ENCODE data around the gene NAIF1.
"Not testable (repeated sequence)": the region's sequence is repeated elsewhere in the genome, so short reads cannot be mapped to it uniquely, and the experiment has no call there.

Gene NAIF1

GRCh38 chr9:128057724-128058409, 9.3 kb downstream of the NAIF1 start:
- DNase-seq: no peak

GRCh38 chr9:128056887-128057723, 10.0 kb downstream of the NAIF1 start:
- DNase-seq: no peak

GRCh38 chr9:128056086-128056485, 11.0 kb downstream of the NAIF1 start:
- no peak for DNase-seq

- no peak for DNase-seq
Observed at GRCh38 chr9:128055344-128056040, 11.6 kb downstream of the NAIF1 start.

DNA sequence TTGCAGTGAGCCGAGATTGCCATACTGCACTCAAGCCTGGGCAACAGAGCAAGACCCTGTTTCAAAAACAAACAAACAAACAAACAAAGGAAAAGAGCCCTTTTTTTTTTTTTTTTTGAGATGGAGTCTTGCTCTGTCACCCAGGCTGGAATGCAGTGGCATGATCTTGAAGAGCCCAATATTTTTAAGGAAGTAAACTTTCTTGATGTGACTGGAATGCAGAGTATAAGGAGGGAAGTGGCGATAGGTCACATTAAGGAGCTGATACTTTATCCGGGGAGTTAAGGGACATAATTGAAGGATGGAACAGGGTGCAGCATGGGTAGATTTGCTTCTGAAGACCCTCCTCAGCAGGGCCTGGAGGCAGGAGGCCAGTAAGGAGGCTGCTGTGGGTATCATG, 13.0 kb downstream of the NAIF1 start:
- no peak for DNase-seq

- no peak for DNase-seq
Observed at GRCh38 chr9:128053560-128053959, 13.6 kb downstream of the NAIF1 start.

GRCh38 chr9:128051932-128052709, 15.0 kb downstream of the NAIF1 start:
- DNase-seq: no peak

- DNase-seq: no peak
Observed at GRCh38 chr9:128049843-128050242, 17.3 kb downstream of the NAIF1 start.

GRCh38 chr9:128048663-128049062, 18.5 kb downstream of the NAIF1 start:
- no peak for DNase-seq

DNA sequence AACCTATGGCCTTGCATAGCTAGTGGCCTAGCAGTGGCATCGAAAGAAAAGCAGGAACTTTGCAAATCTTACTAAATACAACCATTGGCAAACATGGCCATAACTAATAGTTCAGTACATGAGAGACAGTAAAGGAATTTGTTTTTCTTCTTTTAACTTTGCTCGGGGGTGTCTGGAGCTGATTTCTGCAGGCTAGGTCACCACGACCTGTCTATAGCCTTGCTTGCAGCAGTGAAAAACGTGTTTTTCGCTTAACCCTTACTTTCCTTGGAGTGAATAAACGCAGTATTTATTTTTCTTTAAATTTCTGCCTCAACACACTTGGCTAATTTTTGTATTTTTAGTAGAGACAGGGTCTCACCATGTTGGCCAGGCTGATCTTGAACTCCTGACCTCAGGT, 19.9 kb downstream of the NAIF1 start:
- DNase-seq: no peak

- no peak for DNase-seq
Observed at GRCh38 chr9:128045831-128046230, 21.3 kb downstream of the NAIF1 start.

GRCh38 chr9:128045409-128045808, 21.7 kb downstream of the NAIF1 start:
- DNase-seq: not testable (repeated sequence)

DNA sequence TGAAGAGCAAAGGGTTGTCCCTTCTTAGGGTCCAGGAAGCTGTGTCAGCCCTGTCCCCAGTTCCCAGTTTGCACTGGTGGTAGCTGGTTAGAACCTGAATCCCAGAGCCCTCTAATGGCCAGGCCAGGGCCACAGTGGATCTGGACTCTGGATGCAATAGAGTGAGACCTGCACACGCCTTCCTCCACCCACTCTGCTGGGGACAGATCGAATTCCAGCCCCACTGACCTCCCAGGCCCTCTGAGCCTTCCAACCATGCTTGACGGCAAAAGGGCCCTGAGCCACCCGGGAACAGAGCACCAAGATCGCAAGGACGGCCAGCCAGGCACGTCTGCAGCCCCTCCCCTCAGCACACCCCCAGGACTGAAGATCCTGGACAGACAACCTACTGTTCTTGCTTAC, 23.7 kb downstream of the NAIF1 start:
- no peak for DNase-seq

DNA sequence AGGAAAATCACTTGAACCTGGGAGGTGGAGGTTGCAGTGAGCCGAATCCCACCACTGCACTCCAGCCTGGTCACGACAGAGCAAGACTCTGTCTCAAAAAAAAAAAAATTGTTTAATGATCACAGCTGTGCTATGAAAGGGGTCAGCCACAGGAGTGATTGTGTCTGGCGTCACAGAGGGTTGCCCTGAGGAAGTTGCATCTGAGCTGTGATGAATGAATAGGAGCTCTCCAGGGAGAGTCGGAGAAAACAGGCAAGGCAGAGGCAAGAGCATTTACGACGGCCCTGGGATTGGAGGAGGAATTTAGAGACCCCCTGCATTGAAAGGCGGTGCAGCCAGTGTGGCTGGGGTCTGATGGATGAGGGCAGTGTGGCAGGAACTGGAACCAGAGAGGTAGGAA, 25.1 kb downstream of the NAIF1 start:
- DNase-seq: no peak

- not testable (repeated sequence) for DNase-seq
Observed at GRCh38 chr9:128040783-128041182, 26.3 kb downstream of the NAIF1 start.

- not testable (repeated sequence) for DNase-seq
Observed at GRCh38 chr9:128036522-128036921, 30.6 kb downstream of the NAIF1 start.

DNA sequence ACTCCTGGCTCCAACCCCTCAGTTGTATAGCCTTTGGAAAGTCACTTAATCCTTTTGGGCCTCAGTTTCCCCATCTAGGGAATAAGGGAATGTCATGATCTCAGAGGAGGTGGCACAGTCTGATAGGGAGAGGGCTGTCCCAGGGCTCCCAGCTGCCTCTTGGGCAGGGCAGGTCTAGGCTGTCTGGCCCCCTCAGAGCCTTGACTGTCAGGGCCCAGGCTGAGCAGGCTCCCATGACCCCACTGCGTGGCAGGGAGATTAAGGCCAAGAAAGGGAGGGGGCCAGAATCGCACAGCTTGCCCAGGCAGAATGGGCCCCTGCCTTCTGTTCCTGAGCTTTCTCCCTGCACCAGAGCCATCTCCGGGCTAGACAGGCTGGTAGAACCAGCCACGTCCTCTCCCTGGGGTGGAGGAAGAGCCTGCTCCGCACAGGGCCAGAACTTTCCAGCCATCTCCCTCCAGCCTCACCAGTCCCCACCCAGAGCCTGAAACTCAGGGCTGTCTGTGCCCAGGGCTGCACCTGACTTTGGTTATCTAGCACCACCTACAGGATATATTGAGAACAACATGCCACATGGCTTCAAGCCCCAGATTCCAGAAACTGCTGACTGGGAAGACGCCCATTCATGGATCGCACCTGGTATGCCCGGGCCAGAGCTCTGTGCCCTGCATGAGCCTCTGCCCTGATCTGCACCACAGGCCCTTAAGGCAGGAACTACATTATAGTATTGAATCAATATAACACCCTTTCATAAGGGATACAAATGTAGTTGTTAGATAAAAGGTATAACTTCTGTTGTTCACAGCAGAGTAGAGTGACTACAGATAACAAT, 32.1 kb downstream of the NAIF1 start:
- DNase-seq: peak; percentile 79

DNA sequence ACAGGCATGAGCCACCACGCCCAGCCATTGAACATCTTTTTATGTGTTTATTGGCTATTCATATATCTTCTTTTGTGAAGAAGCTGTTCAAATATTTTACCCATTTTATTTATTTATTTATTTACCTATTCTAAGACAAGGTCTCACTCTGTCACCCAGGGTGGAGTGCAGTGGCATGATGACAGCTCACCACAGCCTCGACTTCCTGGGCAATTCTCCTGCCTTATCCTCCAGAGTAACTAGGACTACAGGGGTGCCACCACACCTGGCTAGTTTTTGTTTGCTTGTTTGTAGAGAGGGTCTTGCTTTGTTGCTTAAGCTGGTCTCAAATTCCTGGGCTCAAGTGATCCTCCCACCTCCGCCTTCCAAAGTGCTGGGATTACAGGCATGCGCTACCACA, 33.5 kb downstream of the NAIF1 start:
- DNase-seq: no peak

GRCh38 chr9:128027705-128028104, 39.4 kb downstream of the NAIF1 start:
- no peak for DNase-seq

- no peak for DNase-seq
Observed at GRCh38 chr9:128026773-128027541, 40.2 kb downstream of the NAIF1 start.

GRCh38 chr9:128026255-128026772, 40.8 kb downstream of the NAIF1 start:
- no peak for DNase-seq
